H1 (cell line): Measurements from ENCODE around the gene SEPTIN2. TPM values are rescaled to one million over a fixed set of nuclear protein-coding genes. Genes with fewer than 3 reads are reported as not detected.

Experiments
- EZH2 ChIP-seq: fragments of 200-600 bp; sonication (generic); IDR thresholded peaks from 2 replicates; pipeline ENCODE4 v1.7.1; 2012; ENCODE audit warnings: low read depth, mild to moderate bottlenecking, moderate library complexity, low read length, inconsistent platforms; ENCODE audit not compliant: severe bottlenecking
- polyA plus RNA-seq, 7 experiments: library from polyadenylated mRNA; depleted of rRNA in 3 of 7; stranded (reverse) in 5 of 7; unstranded in 2 of 7; fragments of >200 nt in 5 of 7; fragments of 200-250 nt in 2 of 7; gene quantifications; 1 replicate in 5 of 7; 2 replicates in 1 of 7; 4 replicates in 1 of 7; pipeline versions ENCODE4 v1.2.1 to v1.2.3, GENCODE V29; 2011 to 2013; ENCODE audit warnings: missing spikeins in 2 of 7, mixed read lengths in 2 of 7
- total RNA-seq: library from RNA; stranded (reverse); fragmentation: NEBNext Ultra II Directional; extraction: Animal tissue kit (Norgen Biotek cat#: 25700); gene quantifications from 2 replicates; pipeline ENCODE4 v1.2.1, GENCODE V29; 2021

SEPTIN2 gene
- total and polyA plus RNA-seq, 2 of the 8 experiments (the other 6 are each of a cell fraction or from before 2014, with no cell fraction given) = 392 to 650 TPM

DNA sequence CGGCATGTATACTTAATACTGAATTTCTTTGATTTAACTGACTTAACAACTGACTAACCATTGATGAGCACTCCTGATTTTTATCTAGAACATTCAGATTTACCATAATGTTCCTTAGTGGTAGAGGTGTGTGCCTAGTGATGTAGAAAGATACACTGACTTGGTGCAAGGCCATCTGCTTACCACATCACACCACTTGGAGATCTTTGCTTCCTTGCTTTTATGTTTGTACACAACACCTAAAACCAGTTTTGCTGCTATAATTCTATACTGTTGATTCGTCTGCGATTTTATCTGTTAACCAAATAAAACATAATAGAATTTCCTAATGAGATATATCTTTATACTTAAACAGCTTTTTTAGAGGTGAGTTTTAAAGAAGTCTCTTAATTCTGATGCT is 36.5 kb downstream of the SEPTIN2 start (continued):
- no peak for TF ChIP-seq EZH2
